ENCODE measurements around the gene SYNDIG1L.

The SYNDIG1L gene

GRCh38 chr14:74358176-74358829 lies 67.7 kb downstream of the SYNDIG1L start:
- no peak overlapping the region for H3K4me3 ChIP-seq (ENCODE audit: low read depth, low read length)
- TF ChIP-seq CTCF (IDR thresholded peaks at IDR 0.05; ENCODE audit: borderline replicate concordance, insufficient read depth, low read depth, low read length), result no peak

- TF ChIP-seq CTCF (IDR thresholded peaks at IDR 0.05; ENCODE audit: borderline replicate concordance, insufficient read depth, low read depth, low read length), result no peak
- no peak overlapping the region for H3K4me3 ChIP-seq (ENCODE audit: low read depth, low read length)
Measured at GRCh38 chr14:74357585-74357984, 68.4 kb downstream of the SYNDIG1L start.

GRCh38 chr14:74356892-74357575 lies 69.0 kb downstream of the SYNDIG1L start:
- TF ChIP-seq CTCF (IDR thresholded peaks at IDR 0.05; ENCODE audit: borderline replicate concordance, insufficient read depth, low read depth, low read length), result no peak
- no peak overlapping the region for H3K4me3 ChIP-seq (ENCODE audit: low read depth, low read length)
